CD14-positive monocyte (primary cell): ENCODE data around the gene CD55. TPM values are rescaled to one million over a fixed set of nuclear protein-coding genes. Genes with fewer than 3 reads are reported as not detected.
A peak's percentile ranks its signal among the peaks of the same experiment; 100 is the strongest.

Experiments used
- DNase-seq, 3 donors: peaks; one replicate each; pipeline ENCODE4 v3.0.0-alpha.2; 2011 to 2022
- H2AFZ ChIP-seq: 2 replicates; pipeline ENCODE4 v1.6.0; 2012; ENCODE audit warnings: mild to moderate bottlenecking, low read depth, low read length, inconsistent platforms; ENCODE audit not compliant: insufficient read depth, poor library complexity, severe bottlenecking
- H3K27ac ChIP-seq, 2 donors: 1 replicate in 1 of 2; 2 replicates in 1 of 2; pipeline ENCODE4 v1.5.1; 2012 to 2013; ENCODE audit warnings: low read length in 2 of 2, control low read depth in 1 of 2, inconsistent platforms in 1 of 2, low read depth in 1 of 2, mild to moderate bottlenecking in 1 of 2
- H3K27me3 ChIP-seq, 2 donors: one replicate each; pipeline versions ENCODE4 v1.6.0 to v1.6.1; 2011 to 2013; ENCODE audit warnings: low read length in 2 of 2; ENCODE audit not compliant: control insufficient read depth in 2 of 2, insufficient read depth in 2 of 2
- H3K36me3 ChIP-seq, 2 donors: replicated peaks in 1 of 2; 1 replicate in 1 of 2; 2 replicates in 1 of 2; pipeline versions ENCODE4 v1.5.1 to v1.6.1; 2012 to 2013; ENCODE audit warnings: low read length in 2 of 2, control low read depth in 1 of 2, inconsistent platforms in 1 of 2, mild to moderate bottlenecking in 1 of 2; ENCODE audit not compliant: insufficient read depth in 2 of 2, control insufficient read depth in 1 of 2
- H3K4me1 ChIP-seq, 2 donors: 1 replicate in 1 of 2; 2 replicates in 1 of 2; pipeline versions ENCODE4 v1.5.1 to v1.6.1; 2012 to 2013; ENCODE audit warnings: low read length in 2 of 2, control low read depth in 1 of 2, inconsistent platforms in 1 of 2, mild to moderate bottlenecking in 1 of 2, moderate library complexity in 1 of 2; ENCODE audit not compliant: insufficient read depth in 2 of 2, control insufficient read depth in 1 of 2
- H3K4me2 ChIP-seq: replicated peaks from 2 replicates; pipeline ENCODE3; 2012; ENCODE audit warnings: low read length, moderate library complexity, mild to moderate bottlenecking; ENCODE audit not compliant: poor library complexity, severe bottlenecking; ENCODE audit errors: extremely low read depth
- H3K4me3 ChIP-seq, 3 experiments: fragments of 200-600 bp in 1 of 3; sonication (generic) in 1 of 3; replicated peaks in 1 of 3; 1 replicate in 2 of 3; 2 replicates in 1 of 3; pipeline ENCODE4 v1.5.1; 2011 to 2013; ENCODE audit warnings: low read length in 3 of 3, mild to moderate bottlenecking in 3 of 3, control low read depth in 2 of 3, low read depth in 2 of 3, inconsistent platforms in 1 of 3, moderate library complexity in 1 of 3
- H3K79me2 ChIP-seq: 2 replicates; pipeline ENCODE4 v1.6.0; 2012; ENCODE audit warnings: mild to moderate bottlenecking, control low read depth, inconsistent platforms, low read length, moderate library complexity; ENCODE audit not compliant: insufficient read depth
- H3K9ac ChIP-seq: 2 replicates; pipeline ENCODE4 v1.6.0; 2017; ENCODE audit warnings: low read length, mild to moderate bottlenecking; ENCODE audit not compliant: insufficient read depth, poor library complexity, severe bottlenecking
- H3K9me3 ChIP-seq, 2 donors: replicated peaks in 1 of 2; 1 replicate in 1 of 2; 2 replicates in 1 of 2; pipeline versions ENCODE4 v1.5.1 to v1.6.1; 2012 to 2013; ENCODE audit warnings: low read length in 2 of 2, control low read depth in 1 of 2; ENCODE audit not compliant: control insufficient read depth in 1 of 2, insufficient read depth in 1 of 2
- H4K20me1 ChIP-seq: 2 replicates; pipeline ENCODE4 v1.6.0; 2012; ENCODE audit warnings: mild to moderate bottlenecking, low read length, control low read depth, moderate library complexity; ENCODE audit not compliant: insufficient read depth
- H3K27ac Mint-ChIP-seq, 7 donors: one replicate each; pipeline ENCODE4 v1.8.0; 2020; ENCODE audit warnings: mild to moderate bottlenecking in 7 of 7, mixed read lengths in 7 of 7, moderate library complexity in 6 of 7, inconsistent platforms in 2 of 7
- H3K27me3 Mint-ChIP-seq, 3 donors: one replicate each; pipeline ENCODE4 v1.8.0; 2021 to 2022; ENCODE audit warnings: low read depth in 3 of 3, mild to moderate bottlenecking in 3 of 3, mixed read lengths in 3 of 3, moderate library complexity in 3 of 3, inconsistent platforms in 1 of 3
- H3K36me3 Mint-ChIP-seq, 2 donors: one replicate each; pipeline ENCODE4 v1.8.0; 2020; ENCODE audit warnings: mixed read lengths in 2 of 2, inconsistent platforms in 1 of 2, mild to moderate bottlenecking in 1 of 2
- H3K4me1 Mint-ChIP-seq: one replicate; pipeline ENCODE4 v1.8.0; 2020; ENCODE audit warnings: mild to moderate bottlenecking, mixed read lengths
- H3K4me3 Mint-ChIP-seq, 2 donors: one replicate each; pipeline ENCODE4 v1.8.0; 2020; ENCODE audit warnings: mild to moderate bottlenecking in 2 of 2, mixed read lengths in 2 of 2, moderate library complexity in 1 of 2
- H3K9me3 Mint-ChIP-seq, 7 donors: one replicate each; pipeline ENCODE4 v1.8.0; 2020 to 2022; ENCODE audit warnings: mixed read lengths in 7 of 7, mild to moderate bottlenecking in 6 of 7, moderate library complexity in 6 of 7, inconsistent platforms in 2 of 7
- WGBS: methylation state at CpG from one replicate; pipeline ENCODE4 v1.1.5; 2013; ENCODE audit warnings: missing lambda C conversion rate; ENCODE audit not compliant: insufficient coverage; 5-methylcytosine and 5-hydroxymethylcytosine counted together
- intact Hi-C, 2 donors: fragments of 100-400 bp; cut with micrococcal nuclease; formaldehyde crosslinking; loops; one replicate each; pipeline versions ENCODE4 v1.15.0 to v1.15.1; 2023
- polyA plus RNA-seq, 3 donors: library from polyadenylated mRNA; depleted of rRNA in 1 of 3; unstranded in 2 of 3; stranded (reverse) in 1 of 3; fragments of 300-500 nt in 2 of 3; fragments of >200 nt in 1 of 3; fragmentation: Illumina TruSeq in 2 of 3; gene quantifications; 1 replicate in 2 of 3; 2 replicates in 1 of 3; pipeline ENCODE4 v1.2.3, GENCODE V29; 2012 to 2021
- TF ChIP-seq, protein P1 (sequence below): fragments of 200-600 bp; IDR thresholded peaks from one replicate; pipeline ENCODE4 v1.8.0; 2022; ENCODE audit warnings: antibody characterized with exemption, mild to moderate bottlenecking

Gene CD55
- polyA plus RNA-seq, 3 donors = 171 to 221 (median 182) TPM

DNA sequence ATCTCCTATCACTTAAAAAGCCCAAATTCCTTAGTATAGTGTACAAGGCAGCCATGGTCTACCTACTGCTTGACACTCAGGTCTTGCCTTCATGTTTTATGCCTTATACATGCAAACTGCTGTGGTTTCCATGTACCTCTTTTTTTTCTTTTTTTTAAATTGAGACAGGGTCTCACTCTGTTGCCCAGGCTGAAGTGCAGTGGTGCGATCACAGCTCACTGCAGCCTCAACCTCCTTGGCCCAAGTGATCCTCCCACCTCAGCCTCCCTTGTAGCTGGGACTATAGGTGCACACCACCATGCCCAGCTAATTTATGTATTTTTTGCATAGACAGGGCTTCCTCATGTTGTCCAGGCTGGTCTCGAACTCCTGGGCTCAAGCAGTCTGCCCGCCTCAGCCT is 8.0 kb downstream of the CD55 start:
- H3K9me3 Mint-ChIP-seq = peaks cover 0 to 8% (median 2%) of the 10 kb centered on the region in 7 donors
- Histone ChIP-seq H3K9ac (no peak overlapping the region), H3K36me3 (peaks cover 76 to 86% of the 10 kb centered on the region in 2 donors), H3K9me3 (no peaks in the 10 kb centered on the region), H4K20me1 (peaks cover 81% of the 10 kb centered on the region), H3K4me3 (no peak overlapping the region), H3K4me1 (peaks cover 30 to 80% of the 10 kb centered on the region in 2 donors), H3K79me2 (peaks cover 58% of the 10 kb centered on the region), H3K27me3 (no peaks in the 10 kb centered on the region), H3K27ac (peak overlapping the region in 1 of 2 donors; percentile 14), H3K4me2 (no peak overlapping the region), H2AFZ (no peak overlapping the region)
- intact Hi-C loops = loop anchor here in 1 of 2 donors (10.0 kb wide), 1 partner anchor 245 kb away; the partner anchor contains the start of gene C4BPB
- H3K36me3 Mint-ChIP-seq = peaks cover 81 to 89% of the 10 kb centered on the region in 2 donors
- WGBS = 100% methylated on average over 2 of the region's 3 CpGs
- H3K27me3 Mint-ChIP-seq = peaks cover 0 to 3% (median 0%) of the 10 kb centered on the region in 3 donors
- peaks cover 67% of the 10 kb centered on the region for H3K4me1 Mint-ChIP-seq
- peak overlapping the region in 1 of 2 donors; percentile 7 for H3K4me3 Mint-ChIP-seq
- peak overlapping the region; percentile 37 to 81 (median 63) for H3K27ac Mint-ChIP-seq
- DNase-seq = no peak
- TF ChIP-seq, protein P1, sequence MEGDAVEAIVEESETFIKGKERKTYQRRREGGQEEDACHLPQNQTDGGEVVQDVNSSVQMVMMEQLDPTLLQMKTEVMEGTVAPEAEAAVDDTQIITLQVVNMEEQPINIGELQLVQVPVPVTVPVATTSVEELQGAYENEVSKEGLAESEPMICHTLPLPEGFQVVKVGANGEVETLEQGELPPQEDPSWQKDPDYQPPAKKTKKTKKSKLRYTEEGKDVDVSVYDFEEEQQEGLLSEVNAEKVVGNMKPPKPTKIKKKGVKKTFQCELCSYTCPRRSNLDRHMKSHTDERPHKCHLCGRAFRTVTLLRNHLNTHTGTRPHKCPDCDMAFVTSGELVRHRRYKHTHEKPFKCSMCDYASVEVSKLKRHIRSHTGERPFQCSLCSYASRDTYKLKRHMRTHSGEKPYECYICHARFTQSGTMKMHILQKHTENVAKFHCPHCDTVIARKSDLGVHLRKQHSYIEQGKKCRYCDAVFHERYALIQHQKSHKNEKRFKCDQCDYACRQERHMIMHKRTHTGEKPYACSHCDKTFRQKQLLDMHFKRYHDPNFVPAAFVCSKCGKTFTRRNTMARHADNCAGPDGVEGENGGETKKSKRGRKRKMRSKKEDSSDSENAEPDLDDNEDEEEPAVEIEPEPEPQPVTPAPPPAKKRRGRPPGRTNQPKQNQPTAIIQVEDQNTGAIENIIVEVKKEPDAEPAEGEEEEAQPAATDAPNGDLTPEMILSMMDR = no peak

DNA sequence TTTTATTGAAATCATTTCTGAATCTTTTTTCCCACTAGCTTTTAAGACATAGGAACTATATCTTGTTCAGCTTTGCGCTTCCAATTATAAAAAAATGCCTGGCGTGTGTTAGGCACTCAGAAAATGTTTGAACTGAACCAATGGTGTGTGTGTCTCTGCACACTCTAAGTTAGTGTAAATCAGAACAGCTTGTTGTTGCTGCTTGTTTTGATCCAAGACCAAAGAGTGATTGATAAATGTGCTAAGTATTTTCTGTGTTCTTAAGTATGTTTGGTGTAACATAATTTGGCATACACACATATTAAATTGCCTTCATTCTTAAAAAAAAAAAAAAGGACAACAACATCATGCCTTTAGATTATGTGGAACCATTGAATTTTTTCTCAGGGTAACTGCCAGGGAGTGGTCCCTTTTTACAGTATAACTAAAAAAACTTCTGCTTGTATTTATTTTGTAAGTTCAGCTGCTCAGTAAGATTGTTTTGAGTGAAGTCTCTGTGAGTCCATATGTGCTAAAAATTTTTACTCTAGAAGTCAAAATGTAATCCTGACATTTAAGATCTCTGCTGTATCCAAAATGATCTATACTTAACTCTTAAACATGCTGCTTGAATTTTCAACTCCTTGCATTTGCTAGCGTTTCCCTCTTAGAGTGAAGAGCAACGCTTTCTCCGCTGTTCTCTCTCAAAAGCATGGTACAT is 8.7 kb downstream of the CD55 start:
- TF ChIP-seq, protein P1 = no peak
- Mint-ChIP-seq H3K9me3 (peaks cover 0 to 8% (median 2%) of the 10 kb centered on the region in 7 donors), H3K36me3 (peaks cover 76 to 89% of the 10 kb centered on the region in 2 donors), H3K27me3 (peaks cover 0 to 3% (median 0%) of the 10 kb centered on the region in 3 donors), H3K27ac (peak overlapping the region in 5 of 7 donors; percentile 30 to 81 (median 63)), H3K4me3 (no peak overlapping the region), H3K4me1 (peaks cover 69% of the 10 kb centered on the region)
- H4K20me1 ChIP-seq = peaks cover 74% of the 10 kb centered on the region
- peaks cover 69 to 80% of the 10 kb centered on the region in 2 donors for H3K36me3 ChIP-seq
- DNase-seq = no peak
- H3K4me1 ChIP-seq = peaks cover 27 to 80% of the 10 kb centered on the region in 2 donors
- no peak overlapping the region for H3K4me3 ChIP-seq
- H3K27ac ChIP-seq = peak overlapping the region in 1 of 2 donors; percentile 23
- no peak overlapping the region for H3K4me2 ChIP-seq
- no peak overlapping the region for H3K9ac ChIP-seq
- 100% methylated on average over 4 of the region's 5 CpGs for WGBS
- no peaks in the 10 kb centered on the region for H3K27me3 ChIP-seq
- peaks cover 52% of the 10 kb centered on the region for H3K79me2 ChIP-seq
- H2AFZ ChIP-seq = no peak overlapping the region
- H3K9me3 ChIP-seq = no peaks in the 10 kb centered on the region
- intact Hi-C loops = loop anchor here in 1 of 2 donors (10.0 kb wide), 1 partner anchor 275 kb away; the partner anchor contains the start of genes PFKFB2 and YOD1
